ENCODE results near the gene PDLIM5. TPM values are rescaled to one million over a fixed set of nuclear protein-coding genes. Genes with fewer than 3 reads are reported as not detected.

The PDLIM5 gene
- total RNA-seq, 1 donor from 2014 or later, result 24.2 TPM

- no peaks in the 10 kb centered on the region for H3K27me3 Mint-ChIP-seq (ENCODE audit: low read depth)
- H3K4me1 Mint-ChIP-seq (ENCODE audit: low read depth), result no peaks in the 10 kb centered on the region
- DNase-seq (ENCODE audit: low spot score), result no peak
- H3K4me3 Mint-ChIP-seq (ENCODE audit: low read depth), result no peak overlapping the region
- H3K27ac Mint-ChIP-seq, result no peak overlapping the region
- no peaks in the 10 kb centered on the region for H3K36me3 Mint-ChIP-seq (ENCODE audit: low read depth)
- H3K9me3 Mint-ChIP-seq, result no peaks in the 10 kb centered on the region
- intact Hi-C loops (cut with micrococcal nuclease), result no loop called here
These were observed 122.3 kb downstream of the PDLIM5 start for GRCh38 chr4:94574050-94574449.

- intact Hi-C loops (cut with micrococcal nuclease), result no loop called here
- no peak overlapping the region for H3K27ac Mint-ChIP-seq
- H3K36me3 Mint-ChIP-seq (ENCODE audit: low read depth), result no peaks in the 10 kb centered on the region
- no peaks in the 10 kb centered on the region for H3K9me3 Mint-ChIP-seq
- H3K27me3 Mint-ChIP-seq (ENCODE audit: low read depth), result no peaks in the 10 kb centered on the region
- DNase-seq (ENCODE audit: low spot score), result no peak
- no peaks in the 10 kb centered on the region for H3K4me1 Mint-ChIP-seq (ENCODE audit: low read depth)
- H3K4me3 Mint-ChIP-seq (ENCODE audit: low read depth), result no peak overlapping the region
These were observed 122.9 kb downstream of the PDLIM5 start for GRCh38 chr4:94574616-94575015.

GRCh38 chr4:94575652-94576051 lies 123.9 kb downstream of the PDLIM5 start:
- H3K27ac Mint-ChIP-seq, result no peak overlapping the region
- no peak overlapping the region for H3K4me3 Mint-ChIP-seq (ENCODE audit: low read depth)
- no peaks in the 10 kb centered on the region for H3K4me1 Mint-ChIP-seq (ENCODE audit: low read depth)
- no peaks in the 10 kb centered on the region for H3K36me3 Mint-ChIP-seq (ENCODE audit: low read depth)
- no peak for DNase-seq (ENCODE audit: low spot score)
- intact Hi-C loops (cut with micrococcal nuclease), result no loop called here
- no peaks in the 10 kb centered on the region for H3K27me3 Mint-ChIP-seq (ENCODE audit: low read depth)
- H3K9me3 Mint-ChIP-seq, result no peaks in the 10 kb centered on the region

- H3K27me3 Mint-ChIP-seq (ENCODE audit: low read depth), result no peaks in the 10 kb centered on the region
- DNase-seq (ENCODE audit: low spot score), result no peak
- H3K27ac Mint-ChIP-seq, result no peak overlapping the region
- H3K36me3 Mint-ChIP-seq (ENCODE audit: low read depth), result no peaks in the 10 kb centered on the region
- intact Hi-C loops (cut with micrococcal nuclease), result no loop called here
- H3K9me3 Mint-ChIP-seq, result no peaks in the 10 kb centered on the region
- no peaks in the 10 kb centered on the region for H3K4me1 Mint-ChIP-seq (ENCODE audit: low read depth)
- H3K4me3 Mint-ChIP-seq (ENCODE audit: low read depth), result no peak overlapping the region
These were observed 124.5 kb downstream of the PDLIM5 start for GRCh38 chr4:94576210-94576609.

GRCh38 chr4:94577136-94577535 lies 125.4 kb downstream of the PDLIM5 start:
- H3K4me3 Mint-ChIP-seq (ENCODE audit: low read depth), result no peak overlapping the region
- H3K9me3 Mint-ChIP-seq, result no peaks in the 10 kb centered on the region
- no peaks in the 10 kb centered on the region for H3K36me3 Mint-ChIP-seq (ENCODE audit: low read depth)
- H3K27me3 Mint-ChIP-seq (ENCODE audit: low read depth), result no peaks in the 10 kb centered on the region
- no peak overlapping the region for H3K27ac Mint-ChIP-seq
- H3K4me1 Mint-ChIP-seq (ENCODE audit: low read depth), result no peaks in the 10 kb centered on the region
- no peak for DNase-seq (ENCODE audit: low spot score)
- intact Hi-C loops (cut with micrococcal nuclease), result no loop called here

- no peaks in the 10 kb centered on the region for H3K36me3 Mint-ChIP-seq (ENCODE audit: low read depth)
- no peaks in the 10 kb centered on the region for H3K4me1 Mint-ChIP-seq (ENCODE audit: low read depth)
- no peak for DNase-seq (ENCODE audit: low spot score)
- intact Hi-C loops (cut with micrococcal nuclease), result no loop called here
- no peaks in the 10 kb centered on the region for H3K9me3 Mint-ChIP-seq
- H3K27ac Mint-ChIP-seq, result no peak overlapping the region
- no peak overlapping the region for H3K4me3 Mint-ChIP-seq (ENCODE audit: low read depth)
- H3K27me3 Mint-ChIP-seq (ENCODE audit: low read depth), result no peaks in the 10 kb centered on the region
These were observed 126.5 kb downstream of the PDLIM5 start for GRCh38 chr4:94578195-94578594.

- H3K27ac Mint-ChIP-seq, result no peak overlapping the region
- H3K4me1 Mint-ChIP-seq (ENCODE audit: low read depth), result no peaks in the 10 kb centered on the region
- H3K9me3 Mint-ChIP-seq, result no peaks in the 10 kb centered on the region
- no peak overlapping the region for H3K4me3 Mint-ChIP-seq (ENCODE audit: low read depth)
- no peak for DNase-seq (ENCODE audit: low spot score)
- H3K27me3 Mint-ChIP-seq (ENCODE audit: low read depth), result no peaks in the 10 kb centered on the region
- no peaks in the 10 kb centered on the region for H3K36me3 Mint-ChIP-seq (ENCODE audit: low read depth)
- intact Hi-C loops (cut with micrococcal nuclease), result no loop called here
These were observed 130.0 kb downstream of the PDLIM5 start for GRCh38 chr4:94581766-94582165.

- no peaks in the 10 kb centered on the region for H3K9me3 Mint-ChIP-seq
- intact Hi-C loops (cut with micrococcal nuclease), result no loop called here
- H3K4me1 Mint-ChIP-seq (ENCODE audit: low read depth), result no peaks in the 10 kb centered on the region
- no peak for DNase-seq (ENCODE audit: low spot score)
- H3K36me3 Mint-ChIP-seq (ENCODE audit: low read depth), result no peaks in the 10 kb centered on the region
- H3K4me3 Mint-ChIP-seq (ENCODE audit: low read depth), result no peak overlapping the region
- no peaks in the 10 kb centered on the region for H3K27me3 Mint-ChIP-seq (ENCODE audit: low read depth)
- no peak overlapping the region for H3K27ac Mint-ChIP-seq
These were observed 130.8 kb downstream of the PDLIM5 start for GRCh38 chr4:94582517-94582916.

GRCh38 chr4:94583914-94584641 lies 132.3 kb downstream of the PDLIM5 start:
- H3K36me3 Mint-ChIP-seq (ENCODE audit: low read depth), result no peaks in the 10 kb centered on the region
- no peaks in the 10 kb centered on the region for H3K4me1 Mint-ChIP-seq (ENCODE audit: low read depth)
- H3K27ac Mint-ChIP-seq, result no peak overlapping the region
- intact Hi-C loops (cut with micrococcal nuclease), result no loop called here
- no peak for DNase-seq (ENCODE audit: low spot score)
- no peaks in the 10 kb centered on the region for H3K27me3 Mint-ChIP-seq (ENCODE audit: low read depth)
- H3K9me3 Mint-ChIP-seq, result no peaks in the 10 kb centered on the region
- no peak overlapping the region for H3K4me3 Mint-ChIP-seq (ENCODE audit: low read depth)

GRCh38 chr4:94588896-94589693 lies 137.4 kb downstream of the PDLIM5 start:
- no peak for DNase-seq (ENCODE audit: low spot score)
- Mint-ChIP-seq H3K9me3 (no peaks in the 10 kb centered on the region), H3K36me3 (ENCODE audit: low read depth) (no peaks in the 10 kb centered on the region), H3K4me1 (ENCODE audit: low read depth) (no peaks in the 10 kb centered on the region), H3K4me3 (ENCODE audit: low read depth) (no peak overlapping the region), H3K27ac (no peak overlapping the region), H3K27me3 (ENCODE audit: low read depth) (no peaks in the 10 kb centered on the region)
- intact Hi-C loops (cut with micrococcal nuclease), result no loop called here

- Mint-ChIP-seq H3K27me3 (ENCODE audit: low read depth) (no peaks in the 10 kb centered on the region), H3K36me3 (ENCODE audit: low read depth) (no peaks in the 10 kb centered on the region), H3K4me1 (ENCODE audit: low read depth) (no peaks in the 10 kb centered on the region), H3K4me3 (ENCODE audit: low read depth) (no peak overlapping the region), H3K9me3 (no peaks in the 10 kb centered on the region), H3K27ac (no peak overlapping the region)
- DNase-seq (ENCODE audit: low spot score), result no peak
- intact Hi-C loops (cut with micrococcal nuclease), result loop anchor here (10.0 kb wide), 1 partner anchor 796 kb away; no protein-coding TSS in a partner anchor
These were observed 138.8 kb downstream of the PDLIM5 start for GRCh38 chr4:94590493-94590892.

GRCh38 chr4:94591289-94591688 lies 139.5 kb downstream of the PDLIM5 start:
- H3K4me3 Mint-ChIP-seq (ENCODE audit: low read depth), result no peak overlapping the region
- H3K27ac Mint-ChIP-seq, result no peak overlapping the region
- H3K9me3 Mint-ChIP-seq, result no peaks in the 10 kb centered on the region
- H3K36me3 Mint-ChIP-seq (ENCODE audit: low read depth), result no peaks in the 10 kb centered on the region
- H3K4me1 Mint-ChIP-seq (ENCODE audit: low read depth), result no peaks in the 10 kb centered on the region
- intact Hi-C loops (cut with micrococcal nuclease), result loop anchor here (10.0 kb wide), 1 partner anchor 796 kb away; no protein-coding TSS in a partner anchor
- H3K27me3 Mint-ChIP-seq (ENCODE audit: low read depth), result no peaks in the 10 kb centered on the region
- DNase-seq (ENCODE audit: low spot score), result no peak

GRCh38 chr4:94595013-94595412 lies 143.3 kb downstream of the PDLIM5 start:
- H3K4me3 Mint-ChIP-seq (ENCODE audit: low read depth), result no peak overlapping the region
- no peak overlapping the region for H3K27ac Mint-ChIP-seq
- DNase-seq (ENCODE audit: low spot score), result no peak
- intact Hi-C loops (cut with micrococcal nuclease), result loop anchor here (10.0 kb wide), 1 partner anchor 800 kb away; no protein-coding TSS in a partner anchor
- H3K36me3 Mint-ChIP-seq (ENCODE audit: low read depth), result no peaks in the 10 kb centered on the region
- H3K4me1 Mint-ChIP-seq (ENCODE audit: low read depth), result no peaks in the 10 kb centered on the region
- no peaks in the 10 kb centered on the region for H3K27me3 Mint-ChIP-seq (ENCODE audit: low read depth)
- H3K9me3 Mint-ChIP-seq, result no peaks in the 10 kb centered on the region
